ENCODE data around the gene TRIM33.

GRCh38 chr1:114473796-114474195 lies 37.2 kb downstream of the TRIM33 start:
- TF ChIP-seq SRF (IDR thresholded peaks at IDR 0.05; ENCODE audit: low read depth, low read length) (no peak), CTCF (IDR thresholded peaks at IDR 0.05; ENCODE audit: control extremely low read depth in 1 of 3, insufficient read depth in 1 of 3, low read depth in 1 of 3, low read length in 3 of 3) (no peak), PHF8 (conservative IDR thresholded peaks at IDR 0.05; ENCODE audit: low read depth, low read length) (no peak), EP300 (IDR thresholded peaks at IDR 0.05; ENCODE audit: borderline replicate concordance in 1 of 2, low read depth in 2 of 2, low read length in 2 of 2) (no peak), ZNF274 (IDR thresholded peaks at IDR 0.05; ENCODE audit: borderline replicate concordance, extremely low read depth, low read length) (no peak), ATF3 (IDR thresholded peaks at IDR 0.05; ENCODE audit: insufficient read depth, low read depth, low read length) (no peak), RAD21 (IDR thresholded peaks at IDR 0.05 in 1 of 2, conservative IDR thresholded peaks at IDR 0.05 in 1 of 2; ENCODE audit: low read depth in 2 of 2, low read length in 2 of 2) (no peak), POLR2A (IDR thresholded peaks at IDR 0.05; ENCODE audit: control extremely low read depth in 1 of 2, low read depth in 2 of 2, low read length in 2 of 2) (no peak), POLR2AphosphoS5 (IDR thresholded peaks at IDR 0.05; ENCODE audit: low read depth, low read length) (no peak), TEAD4 (IDR thresholded peaks at IDR 0.05; ENCODE audit: low read depth, low read length) (no peak), SUZ12 (IDR thresholded peaks at IDR 0.05; ENCODE audit: low read length) (no peak), KDM5A (IDR thresholded peaks at IDR 0.05; ENCODE audit: low read length) (no peak), KDM1A (IDR thresholded peaks at IDR 0.05; ENCODE audit: borderline replicate concordance, low read length) (no peak), EZH2 (IDR thresholded peaks at IDR 0.05; ENCODE audit: low read depth, low read length, severe bottlenecking) (no peak)
